G401 (cell line): Measurements from ENCODE around the gene NDRG3. TPM values are rescaled to one million over a fixed set of nuclear protein-coding genes. Genes with fewer than 3 reads are reported as not detected.
"Not testable (repeated sequence)": the region's sequence is repeated elsewhere in the genome, so short reads cannot be mapped to it uniquely, and the experiment has no call there.

Source experiments
- DNase-seq: peaks from one replicate; pipeline ENCODE4 v3.0.0-alpha.2; 2015; ENCODE audit warnings: low spot score
- in situ Hi-C: cut with HindIII; loops from 2 replicates; pipeline ENCODE4 v1.10.0; 2016; ENCODE audit warnings: low sequenced_read_pairs, mixed read lengths
- total RNA-seq: library from RNA; depleted of rRNA; stranded (reverse); fragments of >200 nt; shearing (Covaris generic); gene quantifications from 2 replicates; pipeline ENCODE4 v1.2.3, GENCODE V29; 2014

The NDRG3 gene
- total RNA-seq, 1 experiment from 2014 or later: 34.6 TPM

DNA sequence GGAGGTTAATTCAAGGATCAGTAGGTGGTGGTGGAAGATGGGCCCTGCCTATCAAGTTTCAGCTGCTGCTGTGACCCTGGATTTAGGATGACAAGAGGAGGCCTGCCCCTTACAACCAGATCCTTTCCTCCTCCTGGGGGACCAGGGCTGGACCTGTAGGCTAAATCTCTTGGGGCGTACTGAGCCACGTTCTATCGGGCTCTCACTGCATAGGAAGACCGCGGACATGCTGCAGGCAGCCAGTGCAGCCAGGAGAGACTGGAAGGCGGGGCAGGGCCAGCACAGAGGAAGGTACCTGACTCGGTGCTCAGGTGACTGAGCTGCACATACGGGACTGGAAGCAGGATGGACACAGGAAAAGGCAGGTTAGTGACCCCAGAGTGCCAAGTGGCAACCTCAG, 91.4 kb downstream of the NDRG3 start:
- in situ Hi-C loops: no loop called here
- DNase-seq: no peak

GRCh38 chr20:36653456-36653855, 92.4 kb downstream of the NDRG3 start:
- DNase-seq: no peak
- in situ Hi-C loops: no loop called here

GRCh38 chr20:36647196-36648121, 98.4 kb downstream of the NDRG3 start:
- DNase-seq: no peak
- in situ Hi-C loops: no loop called here

- no peak for DNase-seq
- in situ Hi-C loops: no loop called here
Observed at GRCh38 chr20:36646678-36647077, 99.2 kb downstream of the NDRG3 start.

DNA sequence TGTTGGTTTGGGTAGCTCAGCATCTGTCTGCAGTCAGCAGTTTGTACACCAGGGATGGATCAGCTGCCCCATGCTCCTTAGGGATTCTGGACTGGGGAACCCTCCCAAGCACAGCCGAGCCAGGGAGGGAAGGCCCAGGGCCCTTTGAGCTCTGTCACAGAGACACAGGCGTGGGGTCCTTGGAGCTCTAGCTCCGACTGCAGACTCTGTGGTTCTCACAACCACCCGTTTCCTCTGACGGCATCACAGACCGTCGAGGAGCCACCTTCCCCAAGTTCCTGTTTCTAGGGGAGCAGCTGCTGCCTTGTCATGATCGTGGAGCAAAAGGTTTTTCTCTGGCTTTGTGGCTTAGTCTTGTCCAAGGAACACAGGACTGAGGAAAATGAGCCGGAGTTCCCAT, 99.9 kb downstream of the NDRG3 start, which contains the start of gene SLA2:
Gene SLA2, minus strand, starts transcription at position 199 of the 400 bp plus-strand sequence. CDS start 4,861 bp downstream, outside the sequence.
- in situ Hi-C loops: no loop called here
- no peak for DNase-seq

- DNase-seq: no peak
- in situ Hi-C loops: no loop called here
Observed at GRCh38 chr20:36645353-36645752, 100.5 kb downstream of the NDRG3 start.

DNA sequence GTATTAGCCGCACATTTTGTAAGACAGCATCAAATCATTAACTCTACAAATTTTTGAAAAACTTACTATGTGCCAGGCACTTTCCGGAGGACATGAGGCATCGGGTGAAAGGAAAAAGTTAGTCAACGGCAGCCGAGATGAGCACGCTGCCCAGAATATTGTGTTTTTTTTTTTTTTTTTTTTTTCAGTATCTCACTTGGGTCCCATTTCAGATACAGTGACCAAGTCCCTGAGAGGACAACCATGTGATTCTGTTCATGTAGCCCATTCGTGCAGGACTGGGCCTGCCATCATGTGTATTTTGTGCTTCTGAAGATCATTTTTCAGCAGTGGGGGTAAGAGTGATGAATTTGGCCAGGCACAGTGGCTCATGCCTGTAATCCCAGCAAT, 101.2 kb downstream of the NDRG3 start:
- no peak for DNase-seq
- in situ Hi-C loops: no loop called here

- in situ Hi-C loops: no loop called here
Observed at GRCh38 chr20:36644032-36644705, 101.7 kb downstream of the NDRG3 start.

DNA sequence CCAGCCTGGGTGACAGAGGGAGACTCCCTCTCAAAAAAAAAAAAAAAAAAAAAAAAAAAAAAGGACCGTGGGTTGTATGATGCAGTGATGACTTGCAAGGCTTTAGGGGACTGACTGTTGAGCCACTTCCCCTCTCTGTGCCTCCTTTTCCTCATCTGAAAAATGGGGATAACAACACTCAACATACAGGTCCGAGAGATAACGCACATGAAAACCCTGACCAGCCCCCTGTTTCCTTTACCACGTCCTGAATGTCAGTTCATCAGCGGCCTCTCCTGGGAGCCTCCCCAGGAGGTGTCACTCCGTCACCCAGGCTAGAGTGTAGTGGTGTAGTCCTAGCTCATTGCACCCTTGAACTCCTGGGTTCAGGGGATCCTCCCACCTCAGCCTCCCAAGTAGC, 103.8 kb downstream of the NDRG3 start:
- in situ Hi-C loops: no loop called here
- no peak for DNase-seq

More at GRCh38 chr20:36644032-36644705, 101.7 kb downstream of the NDRG3 start:
- no peak for DNase-seq

DNA sequence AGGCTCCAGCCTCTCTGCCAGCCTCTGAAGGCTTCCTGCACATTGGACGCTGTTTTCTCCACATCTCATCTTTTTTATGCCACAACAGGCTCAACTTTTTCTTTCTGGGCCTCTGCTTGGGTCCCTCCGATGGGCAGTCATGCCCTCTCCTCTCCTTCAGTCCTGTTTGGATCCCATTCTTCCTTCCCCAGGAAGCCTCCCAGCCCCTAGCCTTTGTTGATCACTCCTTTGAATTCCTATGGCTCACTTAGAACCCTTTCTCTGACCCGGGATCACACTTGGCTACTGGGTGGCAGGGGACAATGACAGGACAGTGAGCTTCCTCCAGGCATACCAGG, 104.4 kb downstream of the NDRG3 start:
- in situ Hi-C loops: no loop called here
- DNase-seq: no peak

DNA sequence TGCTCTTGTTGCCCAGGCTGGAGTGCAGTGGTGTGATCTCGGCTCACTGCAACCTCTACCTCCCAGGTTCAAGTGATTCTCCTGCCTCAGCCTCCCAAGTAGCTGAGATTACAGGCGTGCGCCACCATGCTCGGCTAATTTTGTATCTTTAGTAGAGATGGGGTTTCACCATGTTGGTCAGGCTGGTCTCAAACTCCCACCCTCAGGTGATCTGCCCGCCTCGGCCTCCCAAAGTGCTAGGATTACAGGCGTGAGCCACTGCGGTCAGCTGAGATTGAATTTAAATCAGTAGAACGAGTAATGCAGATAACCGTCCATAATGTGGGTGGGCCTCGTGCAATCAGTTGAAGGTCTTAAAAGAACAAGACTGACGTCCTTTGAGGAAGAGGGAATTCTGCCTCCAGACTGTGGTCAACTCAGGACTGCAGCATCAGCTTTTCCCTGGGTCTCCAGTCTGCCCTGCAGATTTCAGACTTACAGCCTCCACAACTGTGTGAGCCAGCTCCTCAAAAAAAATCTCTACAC, 107.0 kb downstream of the NDRG3 start:
- in situ Hi-C loops, DNase-seq: not testable (repeated sequence)

DNA sequence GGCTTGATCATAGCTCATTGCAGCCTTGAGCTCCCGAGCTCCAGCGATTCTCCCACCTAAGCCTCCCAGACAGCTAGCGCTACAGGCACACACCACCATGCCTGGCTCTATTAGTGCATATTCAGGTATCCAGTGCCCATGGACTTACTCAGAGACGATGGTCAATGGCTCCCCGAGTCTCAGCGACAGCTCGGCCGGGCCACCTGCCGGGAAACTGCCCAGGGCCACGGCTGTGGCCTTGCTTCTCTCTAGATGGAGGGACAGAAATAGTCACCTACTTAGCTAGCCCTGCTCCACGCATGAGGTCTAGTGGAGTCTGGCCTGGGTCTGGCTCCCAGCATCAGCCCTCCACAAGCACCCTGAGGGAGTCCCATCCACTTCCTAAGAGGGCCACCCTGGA, 111.5 kb downstream of the NDRG3 start:
- in situ Hi-C loops: no loop called here
- DNase-seq: no peak

DNA sequence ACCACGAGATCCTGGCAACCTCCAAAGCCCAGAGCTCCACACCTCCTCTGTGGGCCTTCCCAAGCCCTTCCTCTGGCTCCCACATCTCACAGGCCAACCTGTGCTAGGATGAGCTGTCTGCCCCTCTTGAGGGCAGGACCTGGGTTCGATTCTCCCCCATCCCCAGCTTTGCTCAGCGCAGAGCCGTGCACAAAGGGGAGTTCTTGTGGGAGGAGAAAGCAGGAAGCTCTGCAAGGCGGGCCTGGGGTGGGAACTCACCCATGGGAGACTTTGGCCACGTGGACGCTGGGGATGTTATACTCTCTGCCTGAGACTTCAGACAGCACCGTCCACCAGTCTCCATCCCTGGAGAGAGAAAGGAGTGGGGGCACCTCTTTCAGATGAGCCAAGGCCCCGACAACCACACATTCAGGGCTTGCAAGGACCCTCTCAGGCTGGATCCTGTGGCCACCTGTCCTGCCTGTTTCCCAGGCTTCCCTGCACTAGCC, 112.6 kb downstream of the NDRG3 start:
- in situ Hi-C loops: no loop called here
- DNase-seq: no peak

- DNase-seq: no peak
- in situ Hi-C loops: no loop called here
Observed at GRCh38 chr20:36632487-36633284, 113.2 kb downstream of the NDRG3 start.

DNA sequence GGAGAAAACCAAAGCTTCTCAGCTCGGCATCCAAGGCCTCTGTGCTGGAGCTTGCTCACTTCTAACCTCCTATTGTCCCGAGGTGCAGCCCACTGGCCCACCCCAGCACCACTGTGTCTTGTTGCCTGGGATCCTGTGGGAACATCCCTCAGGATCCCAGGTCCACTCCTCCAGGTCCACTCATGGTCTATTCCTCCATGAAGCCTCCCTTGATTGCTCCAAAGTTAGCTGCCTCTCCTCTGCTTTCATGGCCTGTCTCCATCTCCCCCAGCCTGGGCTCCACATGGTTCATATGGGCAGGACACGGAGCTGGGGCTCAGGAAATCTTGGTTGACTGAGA, 113.8 kb downstream of the NDRG3 start:
- in situ Hi-C loops: no loop called here
- DNase-seq: no peak

DNA sequence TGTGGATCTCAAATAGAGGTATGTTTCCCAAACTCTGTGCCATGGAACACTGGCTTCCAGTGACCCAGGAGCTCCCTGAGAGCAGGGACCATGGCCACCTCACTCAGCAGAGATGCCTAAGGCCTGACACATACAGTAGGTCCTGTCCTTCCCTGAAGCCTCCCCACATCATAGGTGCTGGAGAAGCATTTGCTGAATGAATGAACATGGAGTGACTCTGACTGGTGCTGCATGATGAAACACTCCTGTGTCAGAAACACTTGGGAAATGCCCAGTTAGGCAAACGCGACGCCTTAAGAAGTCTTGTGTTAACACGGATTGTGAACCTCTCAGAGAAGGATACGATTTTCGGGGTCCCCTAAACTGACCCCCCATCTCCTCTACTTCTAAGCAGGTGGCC, 114.2 kb downstream of the NDRG3 start:
- in situ Hi-C loops: no loop called here

DNA sequence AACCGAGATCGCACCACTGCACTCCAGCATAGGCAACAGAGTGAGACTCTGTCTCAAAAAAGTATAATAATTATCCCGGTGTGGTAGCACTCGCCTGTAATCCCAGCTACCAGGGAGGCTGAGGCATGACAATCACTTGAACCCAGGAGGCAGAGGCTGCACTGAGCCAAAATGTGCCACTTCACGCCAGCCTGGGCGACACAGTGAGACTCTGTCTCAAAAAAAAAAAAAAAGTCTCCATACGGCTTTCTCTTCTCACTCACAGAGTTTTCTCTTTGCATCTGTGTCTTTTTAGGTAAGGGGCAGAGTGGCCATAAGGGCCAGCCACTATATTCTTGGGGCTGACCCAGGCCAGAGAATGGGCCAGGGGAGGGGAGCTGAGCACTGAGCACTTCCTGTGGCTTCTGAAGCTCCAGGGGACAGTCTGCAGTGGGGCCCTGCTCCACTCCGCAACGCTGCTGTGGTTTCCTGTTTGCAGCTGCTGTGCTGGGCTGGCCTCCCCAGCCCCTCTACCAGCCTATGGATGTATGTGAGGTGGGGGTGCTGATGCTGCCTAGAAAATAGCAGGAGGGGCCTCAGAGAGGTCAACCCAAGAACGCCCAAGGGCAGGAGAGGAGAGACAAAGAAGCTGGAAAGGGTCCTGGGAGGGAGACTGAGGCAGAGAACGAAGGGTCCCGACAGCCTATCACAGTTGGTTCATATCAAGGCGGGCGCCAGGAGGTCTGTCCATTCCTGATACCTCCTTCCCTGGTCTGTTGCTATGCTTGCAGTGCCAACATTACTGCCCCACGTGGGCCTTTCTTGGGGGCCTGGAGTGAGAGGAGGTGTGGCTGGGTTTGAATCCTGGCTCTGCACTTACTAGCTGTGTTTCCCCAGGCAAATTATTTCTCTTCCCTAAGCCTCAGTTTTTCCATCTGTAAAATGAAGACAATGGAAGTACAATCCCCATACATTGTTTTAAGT, 115.9 kb downstream of the NDRG3 start:
- in situ Hi-C loops: no loop called here
- no peak for DNase-seq

More for the DNA sequence above, 114.2 kb downstream of the NDRG3 start:
- DNase-seq: no peak

DNA sequence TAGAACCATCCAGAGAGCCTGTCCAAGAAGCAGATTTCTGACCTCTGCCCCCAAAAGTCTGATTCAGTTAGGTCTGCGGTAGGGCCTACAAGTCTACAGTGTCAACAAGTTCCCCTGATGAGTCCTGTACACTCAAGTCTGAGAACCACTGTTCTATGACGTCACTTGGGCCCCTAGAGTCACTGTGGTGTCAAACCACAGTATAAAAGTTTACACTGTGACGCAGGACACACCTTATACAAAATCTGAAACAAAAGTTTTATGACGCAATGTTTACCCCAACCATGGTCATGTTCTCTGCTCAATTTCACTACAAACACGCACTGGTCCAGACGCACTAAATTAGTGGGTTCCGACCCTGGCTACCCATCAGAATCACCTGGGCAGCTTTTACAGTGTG, 117.8 kb downstream of the NDRG3 start:
- in situ Hi-C loops: no loop called here
- DNase-seq: no peak
